Heart left ventricle (tissue), 16 donors: ENCODE measurements around the gene SLC22A23. TPM values are rescaled to one million over a fixed set of nuclear protein-coding genes. Genes with fewer than 3 reads are reported as not detected.

Experiments
- ATAC-seq, 4 donors: fragments of 200-7000 bp; cut with Tn5 transposase; one replicate each; pipeline ENCODE4 v1.9.1; 2020 to 2022; ENCODE audit warnings: moderate library complexity in 4 of 4, mild to moderate bottlenecking in 3 of 4, moderate number of reproducible peaks in 1 of 4
- DNase-seq, 5 donors: peaks; one replicate each; pipeline ENCODE4 v3.0.0-alpha.2; 2020
- H3K27ac ChIP-seq, 12 donors: fragments of 200-600 bp; sonication (generic) in 4 of 12; one replicate each; pipeline versions ENCODE4 v1.5.0 to v1.8.0; 2016 to 2022; ENCODE audit warnings: mild to moderate bottlenecking in 2 of 12
- H3K27me3 ChIP-seq, 9 donors: fragments of 200-600 bp; sonication (generic) in 2 of 9; one replicate each; pipeline versions ENCODE4 v1.5.1 to v1.8.0; 2016 to 2022; ENCODE audit warnings: mild to moderate bottlenecking in 3 of 9
- H3K36me3 ChIP-seq, 9 donors: fragments of 200-600 bp; sonication (generic) in 2 of 9; one replicate each; pipeline versions ENCODE4 v1.5.0 to v1.8.0; 2018 to 2022; ENCODE audit warnings: mild to moderate bottlenecking in 2 of 9
- H3K4me1 ChIP-seq, 12 donors: fragments of 200-600 bp; sonication (generic) in 4 of 12; one replicate each; pipeline versions ENCODE4 v1.5.0 to v1.8.0; 2016 to 2022; ENCODE audit warnings: mild to moderate bottlenecking in 3 of 12
- H3K4me3 ChIP-seq, 12 donors: fragments of 200-600 bp; sonication (generic) in 4 of 12; one replicate each; pipeline versions ENCODE4 v1.5.0 to v1.8.0; 2017 to 2022; ENCODE audit warnings: mild to moderate bottlenecking in 9 of 12, moderate library complexity in 4 of 12
- H3K9me3 ChIP-seq, 12 donors: fragments of 200-600 bp; sonication (generic) in 4 of 12; one replicate each; pipeline versions ENCODE4 v1.5.0 to v1.8.0; 2016 to 2022; ENCODE audit warnings: mild to moderate bottlenecking in 1 of 12
- POLR2A ChIP-seq, 2 donors: fragments of 450-650 bp; IDR thresholded peaks; one replicate each; pipeline ENCODE4 v1.6.1; 2017; ENCODE audit warnings: antibody characterized with exemption in 2 of 2, mild to moderate bottlenecking in 2 of 2, moderate library complexity in 2 of 2
- WGBS, 4 donors: extraction: QIAGEN DNeasy Blood & Tissue Kit in 2 of 4; methylation state at CpG; one replicate each; pipeline versions ENCODE4 v1.1.5 to v1.1.7; 2013 to 2018; 5-methylcytosine and 5-hydroxymethylcytosine counted together
- intact Hi-C, 10 donors: fragments of 100-400 bp; cut with DNase I; formaldehyde crosslinking; loops; one replicate each; pipeline versions ENCODE4 v1.11.1 to v1.14.2; 2022
- polyA plus RNA-seq, 2 donors: library from polyadenylated mRNA; stranded (reverse); fragments of 200-250 nt; gene quantifications; one replicate each; pipeline ENCODE4 v1.2.3, GENCODE V29; 2013
- total RNA-seq, 9 donors: library from RNA; depleted of rRNA in 2 of 9; stranded (reverse); fragments of >200 nt in 2 of 9; fragmentation: NEBNext Ultra II Directional in 3 of 9; extraction: Animal tissue kit (Norgen Biotek cat#: 25700) in 3 of 9; gene quantifications; one replicate each; pipeline versions ENCODE4 v1.1.0 to v1.2.4, GENCODE V29; 2016 to 2023
- TF ChIP-seq, protein P1 (sequence below), 12 donors: fragments of 200-600 bp; sonication (generic) in 4 of 12; IDR thresholded peaks; one replicate each; pipeline versions ENCODE4 v1.5.0 to v1.8.0; 2018 to 2022; ENCODE audit warnings: antibody characterized with exemption in 12 of 12, mild to moderate bottlenecking in 5 of 12
- donor health status: ischemic (EF 13 %, LVEDD 7.1; RV severe dilation, severe dysfunction).
- donor health status: healthy with polysubstance abuse.
- donor health status: DM: no; HTN: yes; CAD: no.
- donor health status: DM: no; HTN: no; CAD: no.
- donor health status: ischemic (EF 25% LVEDD 6.9; RV normal size, moderate dysfunction).
- donor health status: ischemic (EF 25% LVEDD 5.7; RV mildly dilated, moderate dysfunction).
- donor health status: healthy.
- donor health status: DM: yes; HTN: yes; CAD: no.
- donor health status: ischemic (EF 35%, LVEDD 5.7; RV mildly dilated, moderate dysfunction).
- donor health status: nonischemic (EF 11% LVEDD 7.7; RV severe dilation, severe dysfunction).
- donor health status: DM: yes; HTN: yes; CAD: no.
- donor health status: PGD.
- donor health status: ischemic (EF 29% LVEDD 5.4; RV normal size, mild dysfunction).
- donor health status: nonischemic (EF 23%, LVEDD 6.1; RV moderate dilation, normal function).

Gene SLC22A23
- total and polyA plus RNA-seq, 11 donors = 2.9 to 12.4 (median 5.2) TPM

DNA sequence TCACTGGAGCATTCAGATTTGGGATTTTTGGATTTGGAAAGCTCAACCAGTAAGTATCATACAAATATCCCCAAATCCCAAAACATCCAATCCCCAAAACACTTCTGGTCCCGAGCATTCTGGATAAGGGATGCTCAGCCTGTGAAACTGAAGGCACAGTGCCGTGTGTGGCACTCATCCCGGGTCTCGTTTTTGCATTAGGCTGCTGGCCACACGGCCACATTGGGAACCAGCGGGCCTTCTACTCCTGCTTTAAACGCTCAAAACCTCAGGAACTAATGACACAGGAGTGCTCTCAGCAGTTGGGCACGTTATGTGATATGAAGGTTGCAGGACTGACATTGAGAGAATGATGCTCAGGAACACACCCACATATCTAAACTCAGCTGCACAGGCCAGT lies 162.5 kb downstream of the SLC22A23 start:
- H3K4me3 ChIP-seq = no peak overlapping the region
- DNase-seq (no peak), ATAC-seq (no peak)
- intact Hi-C loops = loop anchor here in 2 of 10 donors (10.0 kb wide), 1 partner anchor 160 kb away; the partner anchor contains the start of gene SLC22A23 (in 2 of the 2)
- H3K27me3 ChIP-seq = no peaks in the 10 kb centered on the region
- H3K4me1 ChIP-seq = peaks cover 0 to 16% (median under 1%) of the 10 kb centered on the region in 12 donors
- 79 to 90% (median 87%) methylated on average over 8 of the region's 8 CpGs for WGBS, 4 donors
- no peaks in the 10 kb centered on the region for H3K36me3 ChIP-seq
- no peaks in the 10 kb centered on the region for H3K9me3 ChIP-seq
- TF ChIP-seq POLR2A (IDR thresholded peaks at IDR 0.05) = no peak
- TF ChIP-seq, protein P1, sequence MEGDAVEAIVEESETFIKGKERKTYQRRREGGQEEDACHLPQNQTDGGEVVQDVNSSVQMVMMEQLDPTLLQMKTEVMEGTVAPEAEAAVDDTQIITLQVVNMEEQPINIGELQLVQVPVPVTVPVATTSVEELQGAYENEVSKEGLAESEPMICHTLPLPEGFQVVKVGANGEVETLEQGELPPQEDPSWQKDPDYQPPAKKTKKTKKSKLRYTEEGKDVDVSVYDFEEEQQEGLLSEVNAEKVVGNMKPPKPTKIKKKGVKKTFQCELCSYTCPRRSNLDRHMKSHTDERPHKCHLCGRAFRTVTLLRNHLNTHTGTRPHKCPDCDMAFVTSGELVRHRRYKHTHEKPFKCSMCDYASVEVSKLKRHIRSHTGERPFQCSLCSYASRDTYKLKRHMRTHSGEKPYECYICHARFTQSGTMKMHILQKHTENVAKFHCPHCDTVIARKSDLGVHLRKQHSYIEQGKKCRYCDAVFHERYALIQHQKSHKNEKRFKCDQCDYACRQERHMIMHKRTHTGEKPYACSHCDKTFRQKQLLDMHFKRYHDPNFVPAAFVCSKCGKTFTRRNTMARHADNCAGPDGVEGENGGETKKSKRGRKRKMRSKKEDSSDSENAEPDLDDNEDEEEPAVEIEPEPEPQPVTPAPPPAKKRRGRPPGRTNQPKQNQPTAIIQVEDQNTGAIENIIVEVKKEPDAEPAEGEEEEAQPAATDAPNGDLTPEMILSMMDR (IDR thresholded peaks at IDR 0.05) = no peak
- H3K27ac ChIP-seq = no peak overlapping the region

DNA sequence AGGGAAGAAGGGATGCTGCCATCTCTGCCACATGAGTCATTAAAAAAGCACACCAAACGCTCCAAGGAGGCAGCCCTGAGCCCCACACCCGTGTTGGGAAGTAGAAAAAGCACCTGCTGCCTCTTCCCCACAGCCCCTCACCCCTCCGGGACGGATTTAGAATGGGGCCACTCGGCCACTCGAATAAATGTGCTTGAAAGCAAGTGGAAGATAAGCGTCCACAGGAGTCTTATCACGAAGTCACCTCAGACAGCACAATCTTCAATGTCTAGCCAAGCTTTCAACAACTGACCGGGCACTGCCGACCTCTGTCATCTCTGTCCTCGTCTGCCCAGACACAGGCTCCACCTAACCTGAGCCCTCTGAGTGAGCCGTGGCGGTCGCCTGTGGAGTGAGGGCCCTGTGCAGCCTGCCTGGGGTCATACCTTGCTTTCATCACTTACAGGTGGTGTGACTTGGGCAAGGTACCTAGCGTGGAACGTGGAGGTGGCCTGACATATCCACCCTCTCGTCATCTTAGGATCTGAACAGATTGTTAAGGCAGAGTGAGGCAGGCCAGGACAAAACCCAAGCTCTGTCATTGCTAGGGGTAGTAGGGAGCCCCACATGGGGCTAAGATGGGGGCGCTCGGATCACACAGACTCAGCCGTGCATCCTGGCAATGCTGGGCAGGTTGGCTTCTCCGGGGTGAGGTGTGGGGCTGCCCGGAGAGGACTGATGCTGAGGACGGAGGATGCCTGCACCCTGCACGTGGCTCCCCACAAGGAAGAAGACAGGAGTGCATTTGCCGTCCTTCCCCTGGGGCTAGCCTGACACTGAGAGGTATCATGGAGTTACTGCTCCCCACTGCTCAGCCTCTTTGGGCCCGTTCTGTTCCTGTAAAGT lies 163.3 kb downstream of the SLC22A23 start:
- Histone ChIP-seq H3K27me3 (no peaks in the 10 kb centered on the region), H3K4me3 (no peak overlapping the region), H3K9me3 (no peaks in the 10 kb centered on the region), H3K27ac (no peak overlapping the region), H3K4me1 (peaks cover 0 to 19% (median 3%) of the 10 kb centered on the region in 12 donors), H3K36me3 (no peaks in the 10 kb centered on the region)
- WGBS, 4 donors = 58 to 69% (median 64%) methylated on average over 21 to 26 of the region's 26 CpGs
- ATAC-seq (peak in 1 of 4 donors; percentile 33), DNase-seq (peak in 1 of 5 donors; percentile 18)
- intact Hi-C loops = loop anchor here in 2 of 10 donors (10.0 kb wide), 1 partner anchor 161 kb away; the partner anchor contains the start of gene SLC22A23 (in 2 of the 2)
- TF ChIP-seq, protein P1 (IDR thresholded peaks at IDR 0.05) = no peak
- TF ChIP-seq POLR2A (IDR thresholded peaks at IDR 0.05) = no peak

DNA sequence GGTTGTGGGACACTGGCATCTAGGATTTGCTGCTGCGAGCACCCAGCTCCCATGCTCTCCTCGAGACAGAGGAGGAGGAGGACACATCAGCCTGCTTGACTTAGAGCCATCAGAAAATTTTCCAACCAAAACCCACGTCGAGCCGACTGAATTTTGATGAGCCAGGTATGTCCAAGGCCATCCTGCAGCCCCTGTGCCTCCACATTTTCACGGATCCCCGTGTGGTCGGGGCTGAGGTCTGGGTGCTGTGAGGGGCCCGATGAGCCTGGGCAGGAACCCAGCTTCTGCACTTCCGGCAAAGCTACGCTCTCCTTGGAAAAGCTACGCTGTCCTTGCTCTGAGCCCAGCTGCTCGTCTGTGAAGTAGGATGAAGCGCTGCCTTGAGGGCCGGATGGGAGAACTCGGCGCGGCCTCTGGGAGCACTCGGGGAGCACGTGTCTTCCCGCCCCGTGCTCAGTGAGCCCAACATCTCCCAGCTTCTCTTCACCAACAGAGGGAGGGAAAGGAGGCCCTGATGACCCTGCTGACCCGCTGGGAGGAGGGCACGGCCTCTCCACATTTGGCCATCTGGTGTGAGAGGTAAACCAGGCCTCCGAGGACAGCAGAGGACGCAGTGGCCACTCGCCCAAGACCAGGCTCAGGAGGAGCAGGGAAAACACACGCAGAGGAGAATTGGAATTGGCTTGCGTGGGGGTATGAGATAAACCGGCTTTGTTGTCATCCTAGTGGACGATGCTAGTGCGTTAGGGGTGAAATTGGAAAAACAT lies 164.2 kb downstream of the SLC22A23 start:
- H3K27me3 ChIP-seq = no peaks in the 10 kb centered on the region
- WGBS, 4 donors = 82 to 92% (median 87%) methylated on average over 23 to 32 of the region's 32 CpGs
- no peak for TF ChIP-seq POLR2A (IDR thresholded peaks at IDR 0.05)
- TF ChIP-seq, protein P1 (IDR thresholded peaks at IDR 0.05) = no peak
- no peak overlapping the region for H3K4me3 ChIP-seq
- peak in 1 of 5 donors; percentile 17 for DNase-seq
- peaks cover 0 to 19% (median 3%) of the 10 kb centered on the region in 12 donors for H3K4me1 ChIP-seq
- H3K36me3 ChIP-seq = no peaks in the 10 kb centered on the region
- no peaks in the 10 kb centered on the region for H3K9me3 ChIP-seq
- intact Hi-C loops = loop anchor here in 2 of 10 donors (10.0 kb wide), 1 partner anchor 162 kb away; the partner anchor contains the start of gene SLC22A23 (in 2 of the 2)
- H3K27ac ChIP-seq = no peak overlapping the region
- peak in 1 of 4 donors; percentile 10 for ATAC-seq
